GM23248 (cell line): Measurements from ENCODE around the gene MC1R. TPM values are rescaled to one million over a fixed set of nuclear protein-coding genes. Genes with fewer than 3 reads are reported as not detected.

Experiments
- DNase-seq: peaks from one replicate; pipeline ENCODE4 v3.0.0-alpha.2; 2015
- H2AFZ ChIP-seq: fragments of 200-600 bp; sonication (generic); 2 replicates; pipeline ENCODE4 v1.6.1; 2016; ENCODE audit warnings: antibody characterized with exemption
- H3F3A ChIP-seq: fragments of 200-600 bp; sonication (generic); 2 replicates; pipeline ENCODE4 v1.6.1; 2016; ENCODE audit warnings: mild to moderate bottlenecking, antibody characterized with exemption, mixed run types; ENCODE audit not compliant: insufficient read depth
- H3K27ac ChIP-seq: fragments of 200-600 bp; sonication (generic); 2 replicates; pipeline ENCODE4 v1.5.1; 2016; ENCODE audit warnings: mild to moderate bottlenecking
- H3K27me3 ChIP-seq: fragments of 200-600 bp; sonication (generic); replicated peaks from 2 replicates; pipeline ENCODE4 v1.6.1; 2016; ENCODE audit warnings: mild to moderate bottlenecking; ENCODE audit not compliant: insufficient read depth
- H3K36me3 ChIP-seq: fragments of 200-600 bp; sonication (generic); 2 replicates; pipeline ENCODE4 v1.6.1; 2016; ENCODE audit warnings: low read depth, mild to moderate bottlenecking
- H3K4me1 ChIP-seq: fragments of 200-600 bp; sonication (generic); 2 replicates; pipeline ENCODE4 v1.6.1; 2016; ENCODE audit warnings: mild to moderate bottlenecking; ENCODE audit not compliant: insufficient read depth
- H3K4me2 ChIP-seq: fragments of 200-600 bp; sonication (generic); one replicate; pipeline ENCODE4 v1.6.1; 2016; ENCODE audit warnings: mild to moderate bottlenecking; ENCODE audit not compliant: unreplicated experiment
- H3K4me3 ChIP-seq: fragments of 200-600 bp; sonication (generic); 2 replicates; pipeline ENCODE4 v1.5.1; 2016; ENCODE audit warnings: mild to moderate bottlenecking
- H3K79me2 ChIP-seq: fragments of 200-600 bp; sonication (generic); 2 replicates; pipeline ENCODE4 v1.6.1; 2016; ENCODE audit warnings: mild to moderate bottlenecking; ENCODE audit not compliant: insufficient read depth
- H3K9ac ChIP-seq: fragments of 200-600 bp; sonication (generic); 2 replicates; pipeline ENCODE4 v1.6.1; 2016; ENCODE audit warnings: mild to moderate bottlenecking
- H3K9me2 ChIP-seq: fragments of 200-600 bp; sonication (generic); 2 replicates; pipeline ENCODE4 v1.6.1; 2016; ENCODE audit warnings: mixed run types, mild to moderate bottlenecking, moderate library complexity; ENCODE audit not compliant: insufficient read depth
- H3K9me3 ChIP-seq: fragments of 200-600 bp; sonication (generic); one replicate; pipeline ENCODE4 v1.6.1; 2017; ENCODE audit warnings: low read depth
- H4K20me1 ChIP-seq: fragments of 200-600 bp; sonication (generic); 2 replicates; pipeline ENCODE4 v1.6.0; 2016; ENCODE audit not compliant: insufficient read depth
- EZH2 ChIP-seq: fragments of 200-600 bp; sonication (generic); IDR thresholded peaks from 2 replicates; pipeline ENCODE4 v1.6.1; 2018; ENCODE audit warnings: antibody characterized with exemption, mild to moderate bottlenecking; ENCODE audit not compliant: insufficient read depth, poor library complexity, severe bottlenecking
- EZH2phosphoT487 ChIP-seq: fragments of 200-600 bp; sonication (generic); IDR thresholded peaks from 2 replicates; pipeline ENCODE4 v1.6.1; 2018; ENCODE audit warnings: antibody characterized with exemption, moderate library complexity, mild to moderate bottlenecking, low read depth; ENCODE audit not compliant: insufficient read depth
- WGBS, 2 experiments: methylation state at CpG; one replicate each; pipeline ENCODE4 v1.1.6; 2015 to 2017; ENCODE audit warnings: low lambda C conversion rate in 2 of 2, low coverage in 1 of 2; ENCODE audit errors: missing lambda C conversion rate in 2 of 2; 5-methylcytosine and 5-hydroxymethylcytosine counted together
- in situ Hi-C: fragments of 300-500 bp; cut with MboI; formaldehyde crosslinking; loops from 2 replicates; pipeline ENCODE4 v1.15.0; 2020
- polyA plus RNA-seq: library from polyadenylated mRNA; unstranded; fragments of >200 nt; fragmentation: Nextera tagmentation; extraction: Ambion mirVana; gene quantifications from 2 replicates; pipeline ENCODE4 v1.2.1, GENCODE V29; 2016
- total RNA-seq: library from RNA; depleted of rRNA; stranded (reverse); fragments of >200 nt; shearing (Covaris generic); gene quantifications from 2 replicates; pipeline ENCODE4 v1.2.3, GENCODE V29; 2014

The MC1R gene
- total and polyA plus RNA-seq, 2 experiments from 2014 or later: 3.8 to 5.6 TPM

- no peaks in the 10 kb centered on the region for H3K9me3 ChIP-seq
- H4K20me1 ChIP-seq: no peaks in the 10 kb centered on the region
- WGBS, 2 experiments: 80 to 86% methylated on average over 12 of the region's 12 CpGs
Observed at GRCh38 chr16:89949756-89950155, 31.1 kb downstream of the MC1R start.

GRCh38 chr16:89951509-89951908 lies 32.8 kb downstream of the MC1R start:
- Histone ChIP-seq H3K4me3 (no peak overlapping the region), H3K36me3 (no peaks in the 10 kb centered on the region), H3K9ac (no peak overlapping the region), H3K4me1 (peaks cover 4% of the 10 kb centered on the region; the same call in 1 of the 2 replicates), H3K27ac (no peak overlapping the region), H3K9me3 (no peaks in the 10 kb centered on the region), H3K27me3 (no peaks in the 10 kb centered on the region), H3K4me2 (no peak overlapping the region), H3K9me2 (no peaks in the 10 kb centered on the region), H4K20me1 (no peaks in the 10 kb centered on the region), H2AFZ (no peak overlapping the region), H3K79me2 (peaks cover 14% of the 10 kb centered on the region; the same call in 1 of the 2 replicates), H3F3A (no peaks in the 10 kb centered on the region)
- in situ Hi-C loops: no loop called here
- no peak for TF ChIP-seq EZH2
- TF ChIP-seq EZH2phosphoT487: no peak
- no peak for DNase-seq
- 90% methylated on average over 5 of the region's 5 CpGs for WGBS, 2 experiments

More at GRCh38 chr16:89949756-89950155, 31.1 kb downstream of the MC1R start:
- Histone ChIP-seq H3K4me2 (peak overlapping the region; percentile 65), H3K4me1 (peaks cover 4% of the 10 kb centered on the region; the same call in 1 of the 2 replicates), H3K79me2 (peaks cover 14% of the 10 kb centered on the region; the same call in 1 of the 2 replicates), H3K27me3 (no peaks in the 10 kb centered on the region), H3K36me3 (no peaks in the 10 kb centered on the region), H3K27ac (no peak overlapping the region), H3F3A (no peaks in the 10 kb centered on the region), H3K9me2 (no peaks in the 10 kb centered on the region), H3K9ac (peak overlapping the region; percentile 66; the same call in 1 of the 2 replicates), H2AFZ (no peak overlapping the region), H3K4me3 (peak overlapping the region; percentile 77)
- TF ChIP-seq EZH2: no peak
- no peak for TF ChIP-seq EZH2phosphoT487
- no peak for DNase-seq
- in situ Hi-C loops: no loop called here

GRCh38 chr16:89952049-89952448 lies 33.4 kb downstream of the MC1R start:
- TF ChIP-seq EZH2phosphoT487 (no peak), EZH2 (no peak)
- DNase-seq: no peak
- no peak overlapping the region for H3K9ac ChIP-seq
- no peaks in the 10 kb centered on the region for H3F3A ChIP-seq
- H3K9me3 ChIP-seq: no peaks in the 10 kb centered on the region
- no peaks in the 10 kb centered on the region for H4K20me1 ChIP-seq
- H2AFZ ChIP-seq: no peak overlapping the region
- H3K4me3 ChIP-seq: no peak overlapping the region
- no peaks in the 10 kb centered on the region for H3K27me3 ChIP-seq
- no peak overlapping the region for H3K27ac ChIP-seq
- in situ Hi-C loops: no loop called here
- H3K4me1 ChIP-seq: peaks cover 4% of the 10 kb centered on the region; the same call in 1 of the 2 replicates
- WGBS, 2 experiments: 97 to 100% methylated on average over 12 of the region's 12 CpGs
- no peaks in the 10 kb centered on the region for H3K36me3 ChIP-seq
- no peaks in the 10 kb centered on the region for H3K9me2 ChIP-seq
- no peak overlapping the region for H3K4me2 ChIP-seq
- H3K79me2 ChIP-seq: peaks cover 14% of the 10 kb centered on the region; the same call in 1 of the 2 replicates

GRCh38 chr16:89952551-89952950 lies 33.9 kb downstream of the MC1R start:
- Histone ChIP-seq H3K9me3 (no peaks in the 10 kb centered on the region), H3K4me2 (no peak overlapping the region), H3F3A (no peaks in the 10 kb centered on the region), H2AFZ (no peak overlapping the region), H3K4me3 (no peak overlapping the region), H4K20me1 (no peaks in the 10 kb centered on the region), H3K9me2 (no peaks in the 10 kb centered on the region), H3K79me2 (peaks cover 14% of the 10 kb centered on the region; the same call in 1 of the 2 replicates), H3K27ac (no peak overlapping the region), H3K9ac (no peak overlapping the region), H3K36me3 (no peaks in the 10 kb centered on the region; the same call in 1 of the 2 replicates), H3K27me3 (no peaks in the 10 kb centered on the region), H3K4me1 (peaks cover 4% of the 10 kb centered on the region; the same call in 1 of the 2 replicates)
- DNase-seq: no peak
- 93 to 97% methylated on average over 6 of the region's 6 CpGs for WGBS, 2 experiments
- in situ Hi-C loops: no loop called here
- TF ChIP-seq EZH2phosphoT487: no peak
- no peak for TF ChIP-seq EZH2
